Ishikawa (cell line): ENCODE measurements around the gene KIAA1671.

Experiments
- CEBPB ChIP-seq: IDR thresholded peaks from 2 replicates; pipeline ENCODE4 v1.6.1; 2012
- CREB1 ChIP-seq: IDR thresholded peaks from 2 replicates; pipeline ENCODE4 v1.6.1; 2012; ENCODE audit warnings: low read depth
- EGR1 ChIP-seq: IDR thresholded peaks from 2 replicates; pipeline ENCODE4 v1.6.1; 2012
- EP300 ChIP-seq: IDR thresholded peaks from 2 replicates; pipeline ENCODE4 v1.6.1; 2012; ENCODE audit warnings: borderline replicate concordance
- FOXM1 ChIP-seq: IDR thresholded peaks from 2 replicates; pipeline ENCODE4 v1.6.1; 2012; ENCODE audit warnings: low read depth, borderline replicate concordance
- NFIC ChIP-seq: IDR thresholded peaks from 2 replicates; pipeline ENCODE4 v1.6.1; 2012
- RAD21 ChIP-seq: IDR thresholded peaks from 2 replicates; pipeline ENCODE4 v1.6.1; 2012; ENCODE audit warnings: low read depth
- TAF1 ChIP-seq: IDR thresholded peaks from 2 replicates; pipeline ENCODE4 v1.6.1; 2012; ENCODE audit warnings: low read depth, mild to moderate bottlenecking
- TCF12 ChIP-seq: IDR thresholded peaks from 2 replicates; pipeline ENCODE4 v1.6.1; 2012; ENCODE audit warnings: low read depth
- TEAD4 ChIP-seq: IDR thresholded peaks from 2 replicates; pipeline ENCODE4 v1.6.1; 2012
- YY1 ChIP-seq: IDR thresholded peaks from 2 replicates; pipeline ENCODE4 v1.6.1; 2012; ENCODE audit warnings: low read depth
- ZBTB7A ChIP-seq: IDR thresholded peaks from 2 replicates; pipeline ENCODE4 v1.6.1; 2012; ENCODE audit warnings: low read depth
- TF ChIP-seq, protein P1 (sequence below): IDR thresholded peaks from 2 replicates; pipeline ENCODE4 v1.6.1; 2012; ENCODE audit warnings: low read depth, mild to moderate bottlenecking
- TF ChIP-seq, protein P2 (sequence below): IDR thresholded peaks from 2 replicates; pipeline ENCODE4 v1.6.1; 2012
- TF ChIP-seq, protein P3 (sequence below): IDR thresholded peaks from 2 replicates; pipeline ENCODE4 v1.6.1; 2012

KIAA1671 gene

DNA sequence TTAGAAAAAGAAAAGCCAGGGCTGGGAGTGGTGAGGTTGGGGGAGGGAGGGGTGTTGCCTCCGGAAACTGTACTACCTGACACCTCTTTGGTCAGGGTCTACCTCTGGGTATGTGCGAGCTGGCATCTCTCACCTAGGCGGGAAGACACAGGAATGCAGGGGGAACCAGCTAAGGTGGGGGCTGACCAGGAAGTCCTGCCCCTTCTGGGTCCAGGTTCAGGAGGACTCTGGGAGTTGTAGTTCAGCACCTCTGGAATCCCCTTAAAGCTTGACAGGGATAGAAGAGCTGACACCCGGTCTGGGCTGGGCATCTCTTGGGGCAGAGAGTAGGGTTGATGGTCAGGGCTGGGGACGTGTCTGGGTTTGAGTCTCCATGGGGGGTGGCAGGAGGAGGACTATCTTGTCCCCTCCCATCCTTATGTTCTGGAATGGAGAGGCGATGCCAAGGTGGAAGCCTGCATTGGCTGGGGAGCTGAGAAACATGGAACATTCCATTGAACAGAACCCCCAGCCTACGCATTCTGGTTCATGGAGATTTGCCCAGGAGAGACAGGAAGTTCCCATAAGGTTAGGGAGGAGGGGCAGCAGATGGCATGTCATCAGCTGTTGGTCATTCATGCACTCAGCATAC is 2.1 kb upstream of the KIAA1671 start:
- TF ChIP-seq ZBTB7A (peak; percentile 54; the same call in 1 of the 2 replicates), CREB1 (no peak), TAF1 (no peak), RAD21 (no peak), TEAD4 (peak; percentile 62; the same call in 1 of the 2 replicates)
- TF ChIP-seq, protein P1, sequence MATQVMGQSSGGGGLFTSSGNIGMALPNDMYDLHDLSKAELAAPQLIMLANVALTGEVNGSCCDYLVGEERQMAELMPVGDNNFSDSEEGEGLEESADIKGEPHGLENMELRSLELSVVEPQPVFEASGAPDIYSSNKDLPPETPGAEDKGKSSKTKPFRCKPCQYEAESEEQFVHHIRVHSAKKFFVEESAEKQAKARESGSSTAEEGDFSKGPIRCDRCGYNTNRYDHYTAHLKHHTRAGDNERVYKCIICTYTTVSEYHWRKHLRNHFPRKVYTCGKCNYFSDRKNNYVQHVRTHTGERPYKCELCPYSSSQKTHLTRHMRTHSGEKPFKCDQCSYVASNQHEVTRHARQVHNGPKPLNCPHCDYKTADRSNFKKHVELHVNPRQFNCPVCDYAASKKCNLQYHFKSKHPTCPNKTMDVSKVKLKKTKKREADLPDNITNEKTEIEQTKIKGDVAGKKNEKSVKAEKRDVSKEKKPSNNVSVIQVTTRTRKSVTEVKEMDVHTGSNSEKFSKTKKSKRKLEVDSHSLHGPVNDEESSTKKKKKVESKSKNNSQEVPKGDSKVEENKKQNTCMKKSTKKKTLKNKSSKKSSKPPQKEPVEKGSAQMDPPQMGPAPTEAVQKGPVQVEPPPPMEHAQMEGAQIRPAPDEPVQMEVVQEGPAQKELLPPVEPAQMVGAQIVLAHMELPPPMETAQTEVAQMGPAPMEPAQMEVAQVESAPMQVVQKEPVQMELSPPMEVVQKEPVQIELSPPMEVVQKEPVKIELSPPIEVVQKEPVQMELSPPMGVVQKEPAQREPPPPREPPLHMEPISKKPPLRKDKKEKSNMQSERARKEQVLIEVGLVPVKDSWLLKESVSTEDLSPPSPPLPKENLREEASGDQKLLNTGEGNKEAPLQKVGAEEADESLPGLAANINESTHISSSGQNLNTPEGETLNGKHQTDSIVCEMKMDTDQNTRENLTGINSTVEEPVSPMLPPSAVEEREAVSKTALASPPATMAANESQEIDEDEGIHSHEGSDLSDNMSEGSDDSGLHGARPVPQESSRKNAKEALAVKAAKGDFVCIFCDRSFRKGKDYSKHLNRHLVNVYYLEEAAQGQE: no peak
- TF ChIP-seq, protein P2, sequence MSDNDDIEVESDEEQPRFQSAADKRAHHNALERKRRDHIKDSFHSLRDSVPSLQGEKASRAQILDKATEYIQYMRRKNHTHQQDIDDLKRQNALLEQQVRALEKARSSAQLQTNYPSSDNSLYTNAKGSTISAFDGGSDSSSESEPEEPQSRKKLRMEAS: no peak

DNA sequence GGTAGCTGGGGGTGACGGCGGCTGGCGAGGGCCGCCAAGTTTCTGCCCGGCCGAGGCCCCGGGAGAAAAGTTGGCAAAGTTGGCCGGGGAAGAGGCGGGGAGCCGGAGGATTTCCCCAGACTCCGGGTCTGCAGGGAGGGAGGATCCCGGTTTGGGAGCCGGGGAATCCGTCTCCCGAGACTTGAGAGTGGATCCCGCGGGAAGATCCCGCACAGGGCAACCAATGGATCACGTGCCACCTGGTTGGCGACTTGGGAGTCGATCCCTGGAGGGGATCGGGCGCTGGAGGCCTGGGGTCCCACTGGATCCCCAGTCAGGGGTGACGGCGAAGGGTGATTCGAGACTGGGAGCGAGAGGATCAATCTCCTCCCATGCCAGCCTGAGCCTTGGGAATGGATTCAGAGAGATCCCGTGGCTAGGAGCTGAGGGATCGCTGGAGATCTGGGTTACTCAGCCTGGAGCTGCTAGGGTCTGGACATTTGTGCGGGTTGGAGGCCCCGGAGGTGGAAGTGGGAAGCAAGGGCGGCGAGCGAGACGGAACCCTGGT is 394 bp downstream of the KIAA1671 start:
- TF ChIP-seq EGR1: no peak
- TF ChIP-seq ZBTB7A: 0 out of 2 replicates have a peak, but pooled peaks have one; percentile 12
- no peak for TF ChIP-seq RAD21
- no peak for TF ChIP-seq EP300
- TF ChIP-seq, protein P3, sequence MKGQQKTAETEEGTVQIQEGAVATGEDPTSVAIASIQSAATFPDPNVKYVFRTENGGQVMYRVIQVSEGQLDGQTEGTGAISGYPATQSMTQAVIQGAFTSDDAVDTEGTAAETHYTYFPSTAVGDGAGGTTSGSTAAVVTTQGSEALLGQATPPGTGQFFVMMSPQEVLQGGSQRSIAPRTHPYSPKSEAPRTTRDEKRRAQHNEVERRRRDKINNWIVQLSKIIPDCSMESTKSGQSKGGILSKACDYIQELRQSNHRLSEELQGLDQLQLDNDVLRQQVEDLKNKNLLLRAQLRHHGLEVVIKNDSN: peak; percentile 81
- TF ChIP-seq, protein P2: peak; percentile 16; the same call in 1 of the 2 replicates
- TF ChIP-seq CEBPB: no peak
- TF ChIP-seq TEAD4: no peak
- 0 out of 2 replicates have a peak, but pooled peaks have one; percentile 4 for TF ChIP-seq YY1

DNA sequence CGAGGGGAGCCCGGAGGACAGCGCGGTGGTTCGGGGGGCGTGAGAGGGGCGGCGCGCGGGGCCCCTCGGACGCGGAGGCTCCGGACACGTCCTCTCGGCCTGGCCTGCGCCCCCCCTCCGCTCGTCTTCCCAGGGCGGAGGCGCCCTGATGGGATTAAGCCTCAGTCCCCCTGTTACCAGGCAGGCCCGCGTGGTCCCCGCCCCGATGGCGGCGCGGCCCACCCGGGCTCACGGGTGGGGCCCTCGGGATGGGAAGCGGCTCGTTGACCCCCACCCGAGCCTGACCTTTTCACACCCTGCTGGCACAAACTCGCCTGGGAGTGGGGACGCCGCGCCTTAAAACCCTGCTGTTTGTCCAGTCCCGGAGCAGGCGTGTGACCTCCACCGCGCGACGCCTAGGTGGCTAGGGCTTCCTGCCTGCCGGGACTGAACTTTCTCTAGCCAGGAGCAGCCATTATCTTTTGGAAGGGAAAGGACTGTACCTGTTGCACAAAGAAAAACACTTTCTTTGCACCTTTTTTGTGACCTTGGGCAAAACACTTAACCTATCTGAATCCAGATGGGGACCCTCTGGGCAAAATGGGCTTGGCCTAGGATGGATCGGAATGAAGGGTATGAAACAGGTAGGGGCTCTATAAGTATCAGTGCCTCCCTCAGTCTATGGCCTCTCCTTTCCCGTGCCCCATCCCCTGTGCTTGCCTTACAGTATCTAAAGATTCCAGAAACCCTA is 1.0 kb downstream of the KIAA1671 start:
- TF ChIP-seq, protein P2: peak; percentile 84; the same call in 1 of the 2 replicates
- no peak for TF ChIP-seq EGR1

DNA sequence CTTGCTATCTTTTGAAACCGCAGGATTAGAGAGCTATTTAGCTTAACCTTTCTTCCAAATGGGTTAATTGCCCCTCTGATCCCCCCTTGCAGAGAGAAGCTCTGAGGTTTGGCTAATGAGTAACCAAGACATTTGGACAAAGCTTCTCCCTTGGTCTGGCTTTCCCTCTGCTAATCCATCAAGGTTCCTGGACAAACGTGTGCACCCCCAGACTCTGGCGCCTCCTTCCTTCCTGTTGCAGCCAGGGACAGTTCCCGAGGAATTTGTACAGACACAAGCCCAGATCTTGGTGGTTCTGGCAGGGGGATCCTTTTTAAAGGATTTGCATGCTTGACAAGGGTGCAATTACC is 1.6 kb downstream of the KIAA1671 start:
- TF ChIP-seq EGR1: no peak
- TF ChIP-seq YY1: no peak
- TF ChIP-seq, protein P2: no peak
- no peak for TF ChIP-seq TEAD4
- TF ChIP-seq CREB1: no peak
- TF ChIP-seq RAD21: no peak
- TF ChIP-seq ZBTB7A: no peak
- TF ChIP-seq CEBPB: no peak
- TF ChIP-seq TAF1: no peak
- TF ChIP-seq, protein P1: no peak

DNA sequence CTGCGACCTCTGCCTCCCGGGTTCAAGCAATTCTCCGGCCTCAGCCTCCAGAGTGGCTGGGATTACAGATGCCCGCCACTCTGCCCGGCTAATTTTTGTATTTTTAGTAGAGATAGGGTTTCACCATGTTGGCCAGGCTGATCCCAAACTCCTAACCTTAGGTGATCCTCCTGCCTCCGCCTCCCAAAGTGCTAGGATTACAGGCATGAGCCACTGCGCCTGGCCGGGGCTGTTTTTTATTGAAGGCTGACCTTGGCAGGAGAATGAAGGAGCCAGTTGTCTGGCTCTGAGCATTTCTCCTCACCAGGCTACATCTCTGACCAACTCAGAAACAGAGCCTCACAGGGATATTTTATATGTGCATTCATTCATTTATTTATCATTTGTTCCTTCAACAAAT is 2.3 kb downstream of the KIAA1671 start:
- TF ChIP-seq NFIC (no peak), RAD21 (no peak), ZBTB7A (no peak), CREB1 (no peak), EGR1 (no peak), CEBPB (no peak), YY1 (no peak), TAF1 (no peak), TEAD4 (no peak), TCF12 (no peak), FOXM1 (no peak), EP300 (no peak)
- TF ChIP-seq, protein P2: no peak
- TF ChIP-seq, protein P3: no peak
- TF ChIP-seq, protein P1: no peak
